H9 (cell line): ENCODE measurements around the gene ACTRT3. TPM values are rescaled to one million over a fixed set of nuclear protein-coding genes. Genes with fewer than 3 reads are reported as not detected.

Experiments
- DNase-seq: peaks from one replicate; pipeline ENCODE4 v3.0.0-alpha.2; 2017
- H2AFZ ChIP-seq: one replicate; pipeline ENCODE4 v1.6.1; 2013; ENCODE audit warnings: mild to moderate bottlenecking, low read length, control low read depth, moderate library complexity
- H2AK5ac ChIP-seq: 2 replicates; pipeline ENCODE4 v1.6.1; 2013; ENCODE audit warnings: low read length, control low read depth, mixed read lengths; ENCODE audit not compliant: insufficient read length
- H2BK120ac ChIP-seq: one replicate; pipeline ENCODE4 v1.6.1; 2013; ENCODE audit warnings: low read depth, mild to moderate bottlenecking, low read length, control low read depth, inconsistent platforms; ENCODE audit not compliant: poor library complexity, severe bottlenecking
- H2BK12ac ChIP-seq: 2 replicates; pipeline ENCODE4 v1.6.1; 2013; ENCODE audit warnings: low read length, control low read depth, mixed read lengths, low read depth; ENCODE audit not compliant: insufficient read length
- H2BK15ac ChIP-seq: 2 replicates; pipeline ENCODE4 v1.6.1; 2013; ENCODE audit warnings: low read depth, low read length, control low read depth
- H2BK20ac ChIP-seq: one replicate; pipeline ENCODE4 v1.6.1; 2013; ENCODE audit warnings: low read depth, mild to moderate bottlenecking, low read length, control low read depth, inconsistent platforms; ENCODE audit not compliant: poor library complexity, severe bottlenecking
- H2BK5ac ChIP-seq: 2 replicates; pipeline ENCODE4 v1.6.1; 2013; ENCODE audit warnings: low read length, control low read depth, mixed read lengths; ENCODE audit not compliant: insufficient read length
- H3K14ac ChIP-seq: 2 replicates; pipeline ENCODE4 v1.6.1; 2013; ENCODE audit warnings: low read length, control low read depth; ENCODE audit not compliant: insufficient read depth
- H3K18ac ChIP-seq: 2 replicates; pipeline ENCODE4 v1.6.1; 2013; ENCODE audit warnings: low read depth, mild to moderate bottlenecking, mixed read lengths, low read length, control low read depth; ENCODE audit not compliant: insufficient read length
- H3K23ac ChIP-seq: 2 replicates; pipeline ENCODE4 v1.6.1; 2013; ENCODE audit warnings: low read length, control low read depth, mixed read lengths, low read depth; ENCODE audit not compliant: insufficient read length
- H3K23me2 ChIP-seq: 2 replicates; pipeline ENCODE4 v1.6.1; 2013; ENCODE audit warnings: low read depth, mild to moderate bottlenecking, mixed read lengths, low read length, control low read depth; ENCODE audit not compliant: insufficient read length, poor library complexity, severe bottlenecking
- H3K27ac ChIP-seq: 2 replicates; pipeline ENCODE4 v1.5.1; 2013; ENCODE audit warnings: low read length, control low read depth, mixed read lengths, low read depth; ENCODE audit not compliant: insufficient read length
- H3K27me3 ChIP-seq: 2 replicates; pipeline ENCODE4 v1.6.1; 2013; ENCODE audit warnings: low read length, control low read depth, inconsistent platforms; ENCODE audit not compliant: insufficient read depth
- H3K4ac ChIP-seq: 2 replicates; pipeline ENCODE4 v1.6.1; 2013; ENCODE audit warnings: low read depth, mild to moderate bottlenecking, control low read depth, inconsistent platforms, low read length, moderate library complexity
- H3K4me1 ChIP-seq: 2 replicates; pipeline ENCODE4 v1.6.1; 2013; ENCODE audit warnings: low read length, control low read depth, inconsistent platforms; ENCODE audit not compliant: insufficient read depth
- H3K4me2 ChIP-seq: 2 replicates; pipeline ENCODE4 v1.6.1; 2013; ENCODE audit warnings: low read length, control low read depth, mixed read lengths; ENCODE audit not compliant: insufficient read length, insufficient read depth
- H3K56ac ChIP-seq: 2 replicates; pipeline ENCODE4 v1.6.1; 2013; ENCODE audit warnings: low read depth, mild to moderate bottlenecking, mixed read lengths, low read length, control low read depth; ENCODE audit not compliant: insufficient read length
- H3K79me1 ChIP-seq: 2 replicates; pipeline ENCODE4 v1.6.1; 2013; ENCODE audit warnings: low read depth, mild to moderate bottlenecking, moderate library complexity, low read length, control low read depth, inconsistent platforms; ENCODE audit not compliant: insufficient read depth, poor library complexity, severe bottlenecking
- H3K79me2 ChIP-seq: 2 replicates; pipeline ENCODE4 v1.6.1; 2013; ENCODE audit warnings: low read length, control low read depth, inconsistent platforms; ENCODE audit not compliant: insufficient read depth
- H3K9ac ChIP-seq: 2 replicates; pipeline ENCODE4 v1.6.1; 2013; ENCODE audit warnings: low read length, control low read depth, mixed read lengths; ENCODE audit not compliant: insufficient read length; ENCODE audit errors: extremely low read depth
- H3K9me3 ChIP-seq: one replicate; pipeline ENCODE4 v1.6.1; 2013; ENCODE audit warnings: low read depth, low read length, inconsistent platforms; ENCODE audit not compliant: control insufficient read depth
- H3T11ph ChIP-seq: one replicate; pipeline ENCODE4 v1.6.1; 2013; ENCODE audit warnings: mild to moderate bottlenecking, low read length, control low read depth, inconsistent platforms
- H4K20me1 ChIP-seq: one replicate; pipeline ENCODE4 v1.6.1; 2013; ENCODE audit not compliant: control insufficient read depth, insufficient read length, insufficient read depth
- H4K5ac ChIP-seq: 2 replicates; pipeline ENCODE4 v1.6.1; 2013; ENCODE audit warnings: low read depth, mild to moderate bottlenecking, mixed read lengths, low read length, control low read depth; ENCODE audit not compliant: insufficient read length
- H4K8ac ChIP-seq: replicated peaks from 2 replicates; pipeline ENCODE4 v1.6.1; 2013; ENCODE audit warnings: low read length, control low read depth, mixed read lengths, low read depth; ENCODE audit not compliant: insufficient read length
- H4K91ac ChIP-seq: 2 replicates; pipeline ENCODE4 v1.6.1; 2013; ENCODE audit warnings: low read depth, mild to moderate bottlenecking, moderate library complexity, mixed read lengths, low read length, control low read depth; ENCODE audit not compliant: insufficient read length
- H3K27ac Mint-ChIP-seq, 3 experiments: 2 replicates in 2 of 3; 3 replicates in 1 of 3; pipeline ENCODE4 v1.8.0; 2020 to 2021; ENCODE audit warnings: mixed read lengths in 3 of 3, mild to moderate bottlenecking in 1 of 3, moderate library complexity in 1 of 3
- H3K27me3 Mint-ChIP-seq: 2 replicates; pipeline ENCODE4 v1.8.0; 2021; ENCODE audit warnings: low read depth, mild to moderate bottlenecking, moderate library complexity, mixed read lengths
- H3K36me3 Mint-ChIP-seq, 3 experiments: 2 replicates in 2 of 3; 3 replicates in 1 of 3; pipeline ENCODE4 v1.8.0; 2020 to 2021; ENCODE audit warnings: low read depth in 3 of 3, mixed read lengths in 3 of 3; ENCODE audit not compliant: insufficient read depth in 1 of 3
- H3K4me1 Mint-ChIP-seq, 2 experiments: 2 replicates each; pipeline ENCODE4 v1.8.0; 2020; ENCODE audit warnings: mixed read lengths in 2 of 2
- H3K4me3 Mint-ChIP-seq, 2 experiments: 2 replicates in 1 of 2; 3 replicates in 1 of 2; pipeline ENCODE4 v1.8.0; 2020 to 2021; ENCODE audit warnings: mild to moderate bottlenecking in 2 of 2, mixed read lengths in 2 of 2, moderate library complexity in 1 of 2
- H3K9me3 Mint-ChIP-seq, 2 experiments: 2 replicates in 1 of 2; 3 replicates in 1 of 2; pipeline ENCODE4 v1.8.0; 2020; ENCODE audit warnings: mild to moderate bottlenecking in 2 of 2, mixed read lengths in 2 of 2, moderate library complexity in 1 of 2
- WGBS: extraction: QIAGEN DNeasy Blood & Tissue Kit; methylation state at CpG from one replicate; pipeline ENCODE4 v1.1.7; 2013; ENCODE audit warnings: missing lambda C conversion rate, low lambda C conversion rate, mixed read lengths; ENCODE audit not compliant: insufficient read length; ENCODE audit errors: extremely low coverage; 5-methylcytosine and 5-hydroxymethylcytosine counted together
- total RNA-seq: library from RNA; stranded (reverse); gene quantifications from 2 replicates; pipeline ENCODE4 v1.2.1, GENCODE V29; 2021
- TF ChIP-seq, protein P1 (sequence below): fragments of 200-600 bp; sonication (generic); conservative IDR thresholded peaks from 3 replicates; pipeline ENCODE4 v1.8.0; 2021; ENCODE audit warnings: antibody characterized with exemption, mild to moderate bottlenecking

Gene ACTRT3
- total RNA-seq, 1 experiment from 2014 or later = 5.9 TPM

DNA sequence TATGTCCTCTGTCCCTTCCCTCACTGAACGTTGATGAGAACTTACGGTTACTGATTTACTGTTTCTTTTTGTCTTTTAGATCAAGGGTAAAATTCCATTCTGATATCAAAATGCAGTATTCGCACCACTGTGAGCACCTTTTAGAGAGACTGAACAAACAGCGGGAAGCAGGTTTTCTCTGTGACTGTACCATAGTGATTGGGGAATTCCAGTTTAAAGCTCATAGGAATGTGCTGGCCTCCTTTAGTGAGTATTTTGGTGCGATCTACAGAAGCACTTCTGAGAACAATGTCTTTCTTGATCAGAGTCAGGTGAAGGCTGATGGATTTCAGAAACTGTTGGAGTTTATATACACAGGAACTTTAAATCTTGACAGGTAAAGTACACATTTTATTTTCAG is 4.8 kb upstream of the ACTRT3 start:
- H3K27me3 Mint-ChIP-seq = no peaks in the 10 kb centered on the region; the same call in 1 of the 2 replicates
- peak overlapping the region; percentile 94 to 98 for H3K4me3 Mint-ChIP-seq
- H3K56ac ChIP-seq = no peak overlapping the region
- H3K14ac ChIP-seq = no peak overlapping the region
- H3K9me3 ChIP-seq = no peaks in the 10 kb centered on the region
- H2BK15ac ChIP-seq = no peak overlapping the region
- H3K4me1 Mint-ChIP-seq = peaks cover 28 to 30% of the 10 kb centered on the region in 2 experiments
- H4K5ac ChIP-seq = no peak overlapping the region
- H3K79me1 ChIP-seq = peaks cover 3% of the 10 kb centered on the region
- H2BK5ac ChIP-seq = no peak overlapping the region
- H2AFZ ChIP-seq = no peak overlapping the region
- H3K27ac Mint-ChIP-seq = peak overlapping the region in 2 of 3 experiments; percentile 100; a peak in 2 of 7 replicates
- H2AK5ac ChIP-seq = no peak overlapping the region
- no peak overlapping the region for H2BK12ac ChIP-seq
- no CpG with 5 or more reads among the region's 5 CpGs for WGBS
- peak overlapping the region; percentile 93 for H3K9ac ChIP-seq
- no peak overlapping the region for H4K8ac ChIP-seq
- no peaks in the 10 kb centered on the region for H3K27me3 ChIP-seq
- TF ChIP-seq, protein P1, sequence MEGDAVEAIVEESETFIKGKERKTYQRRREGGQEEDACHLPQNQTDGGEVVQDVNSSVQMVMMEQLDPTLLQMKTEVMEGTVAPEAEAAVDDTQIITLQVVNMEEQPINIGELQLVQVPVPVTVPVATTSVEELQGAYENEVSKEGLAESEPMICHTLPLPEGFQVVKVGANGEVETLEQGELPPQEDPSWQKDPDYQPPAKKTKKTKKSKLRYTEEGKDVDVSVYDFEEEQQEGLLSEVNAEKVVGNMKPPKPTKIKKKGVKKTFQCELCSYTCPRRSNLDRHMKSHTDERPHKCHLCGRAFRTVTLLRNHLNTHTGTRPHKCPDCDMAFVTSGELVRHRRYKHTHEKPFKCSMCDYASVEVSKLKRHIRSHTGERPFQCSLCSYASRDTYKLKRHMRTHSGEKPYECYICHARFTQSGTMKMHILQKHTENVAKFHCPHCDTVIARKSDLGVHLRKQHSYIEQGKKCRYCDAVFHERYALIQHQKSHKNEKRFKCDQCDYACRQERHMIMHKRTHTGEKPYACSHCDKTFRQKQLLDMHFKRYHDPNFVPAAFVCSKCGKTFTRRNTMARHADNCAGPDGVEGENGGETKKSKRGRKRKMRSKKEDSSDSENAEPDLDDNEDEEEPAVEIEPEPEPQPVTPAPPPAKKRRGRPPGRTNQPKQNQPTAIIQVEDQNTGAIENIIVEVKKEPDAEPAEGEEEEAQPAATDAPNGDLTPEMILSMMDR = no peak
- H3K9me3 Mint-ChIP-seq = no peaks in the 10 kb centered on the region; a peak in 1 of 5 replicates
- H3K79me2 ChIP-seq = peaks cover 7% of the 10 kb centered on the region; the same call in 1 of the 2 replicates
- H3K4me2 ChIP-seq = peak overlapping the region; percentile 96
- no peak overlapping the region for H3K18ac ChIP-seq
- H2BK120ac ChIP-seq = no peak overlapping the region
- no peaks in the 10 kb centered on the region for H4K20me1 ChIP-seq
- H3K36me3 Mint-ChIP-seq = peaks cover 11 to 44% (median 42%) of the 10 kb centered on the region in 3 experiments
- H3K23ac ChIP-seq = no peak overlapping the region
- no peak overlapping the region for H3K4ac ChIP-seq
- H2BK20ac ChIP-seq = no peak overlapping the region
- H3K4me1 ChIP-seq = no peaks in the 10 kb centered on the region
- H4K91ac ChIP-seq = no peak overlapping the region
- no peak overlapping the region for H3K27ac ChIP-seq
- H3K23me2 ChIP-seq = no peaks in the 10 kb centered on the region
- no peak overlapping the region for H3T11ph ChIP-seq
- no peak for DNase-seq
